ENCODE data around the gene SMYD4.
"Not testable (repeated sequence)": the region's sequence is repeated elsewhere in the genome, so short reads cannot be mapped to it uniquely, and the experiment has no call there.

DNA sequence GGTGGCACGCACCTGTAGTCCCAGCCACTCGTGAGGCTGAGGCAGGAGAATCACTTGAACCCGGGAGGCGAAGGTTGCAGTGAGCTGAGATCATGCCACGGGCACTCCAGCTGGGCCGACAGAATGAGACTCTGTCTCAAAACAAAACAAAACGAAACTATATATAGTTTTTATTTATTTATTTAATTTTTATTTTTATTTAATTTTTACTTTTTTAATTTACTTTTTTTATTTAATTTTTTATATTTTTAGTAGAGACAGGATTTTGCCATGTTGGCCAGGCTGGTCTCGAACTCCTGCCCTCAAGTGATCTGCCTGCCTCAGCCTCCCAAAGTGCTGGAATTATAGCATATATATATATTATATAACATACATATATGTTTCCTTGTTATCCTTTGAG, 26.8 kb upstream of the SMYD4 start:
- TF ChIP-seq EZH2 (IDR thresholded peaks at IDR 0.05; ENCODE audit: borderline replicate concordance, insufficient read depth, low read length, poor library complexity, severe bottlenecking); EP300 (conservative IDR thresholded peaks at IDR 0.05; ENCODE audit: poor library complexity, severe bottlenecking); MXI1 (conservative IDR thresholded peaks at IDR 0.05; ENCODE audit: poor library complexity, severe bottlenecking); POLR2AphosphoS5 (IDR thresholded peaks at IDR 0.05); TAF1 (IDR thresholded peaks at IDR 0.05; ENCODE audit: low read depth); REST (IDR thresholded peaks at IDR 0.05; ENCODE audit: borderline replicate concordance); RAD21 (conservative IDR thresholded peaks at IDR 0.05); SMC3 (conservative IDR thresholded peaks at IDR 0.05; ENCODE audit: poor library complexity): not testable (repeated sequence)
- TF ChIP-seq, protein P1, sequence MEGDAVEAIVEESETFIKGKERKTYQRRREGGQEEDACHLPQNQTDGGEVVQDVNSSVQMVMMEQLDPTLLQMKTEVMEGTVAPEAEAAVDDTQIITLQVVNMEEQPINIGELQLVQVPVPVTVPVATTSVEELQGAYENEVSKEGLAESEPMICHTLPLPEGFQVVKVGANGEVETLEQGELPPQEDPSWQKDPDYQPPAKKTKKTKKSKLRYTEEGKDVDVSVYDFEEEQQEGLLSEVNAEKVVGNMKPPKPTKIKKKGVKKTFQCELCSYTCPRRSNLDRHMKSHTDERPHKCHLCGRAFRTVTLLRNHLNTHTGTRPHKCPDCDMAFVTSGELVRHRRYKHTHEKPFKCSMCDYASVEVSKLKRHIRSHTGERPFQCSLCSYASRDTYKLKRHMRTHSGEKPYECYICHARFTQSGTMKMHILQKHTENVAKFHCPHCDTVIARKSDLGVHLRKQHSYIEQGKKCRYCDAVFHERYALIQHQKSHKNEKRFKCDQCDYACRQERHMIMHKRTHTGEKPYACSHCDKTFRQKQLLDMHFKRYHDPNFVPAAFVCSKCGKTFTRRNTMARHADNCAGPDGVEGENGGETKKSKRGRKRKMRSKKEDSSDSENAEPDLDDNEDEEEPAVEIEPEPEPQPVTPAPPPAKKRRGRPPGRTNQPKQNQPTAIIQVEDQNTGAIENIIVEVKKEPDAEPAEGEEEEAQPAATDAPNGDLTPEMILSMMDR (IDR thresholded peaks at IDR 0.05; ENCODE audit: poor library complexity, severe bottlenecking) = not testable (repeated sequence)

Data from neural cell (in vitro differentiated cells).